Progenitor cell of endocrine pancreas (in vitro differentiated cells): ENCODE data around the gene CUEDC2. TPM values are rescaled to one million over a fixed set of nuclear protein-coding genes. Genes with fewer than 3 reads are reported as not detected.
A peak's percentile ranks its signal among the peaks of the same experiment; 100 is the strongest.

Experiments
- DNase-seq: peaks from one replicate; pipeline ENCODE4 v3.0.0; 2021; ENCODE audit warnings: low spot score; ENCODE audit not compliant: unreplicated experiment
- H3K27ac Mint-ChIP-seq: 2 replicates; pipeline ENCODE4 v1.8.0; 2021; ENCODE audit warnings: mild to moderate bottlenecking, moderate library complexity, mixed read lengths
- H3K27me3 Mint-ChIP-seq: 2 replicates; pipeline ENCODE4 v1.8.0; 2021; ENCODE audit warnings: mixed read lengths
- H3K36me3 Mint-ChIP-seq: 2 replicates; pipeline ENCODE4 v1.8.0; 2022; ENCODE audit warnings: mixed read lengths; ENCODE audit not compliant: insufficient read depth
- H3K4me1 Mint-ChIP-seq: 2 replicates; pipeline ENCODE4 v1.8.0; 2021; ENCODE audit warnings: low read depth, mixed read lengths
- H3K4me3 Mint-ChIP-seq: 2 replicates; pipeline ENCODE4 v1.8.0; 2021; ENCODE audit warnings: low read depth, mild to moderate bottlenecking, moderate library complexity, mixed read lengths
- H3K9me3 Mint-ChIP-seq: 2 replicates; pipeline ENCODE4 v1.8.0; 2021; ENCODE audit warnings: low read depth, mixed read lengths
- CTCF ChIP-seq: fragments of 200-600 bp; sonication (generic); IDR thresholded peaks from one replicate; pipeline ENCODE4 v1.5.0; 2021; ENCODE audit warnings: antibody characterized with exemption, mild to moderate bottlenecking; ENCODE audit not compliant: unreplicated experiment
- microRNA-seq: library from miRNA; unstranded; fragments of <30 nt; microRNA quantifications from one replicate; pipeline ENCODE4 v1.1.0, GENCODE V29; 2020; ENCODE audit warnings: borderline number of aligned reads; ENCODE audit not compliant: unreplicated experiment
- total RNA-seq: library from RNA; stranded (reverse); gene quantifications from 2 replicates; pipeline ENCODE4 v1.2.1, GENCODE V29; 2021

The CUEDC2 gene
- total RNA-seq, 1 donor from 2014 or later = 69.9 TPM

- Mint-ChIP-seq H3K27ac (no peak overlapping the region), H3K4me3 (no peak overlapping the region)
- TF ChIP-seq CTCF = no peak
These were observed 56.5 kb downstream of the CUEDC2 start for GRCh38 chr10:102375867-102376266.

GRCh38 chr10:102375250-102375649 lies 57.1 kb downstream of the CUEDC2 start:
- Mint-ChIP-seq H3K36me3 (peaks cover 34% of the 10 kb centered on the region), H3K27me3 (no peaks in the 10 kb centered on the region), H3K4me1 (no peaks in the 10 kb centered on the region), H3K27ac (no peak overlapping the region), H3K4me3 (no peak overlapping the region), H3K9me3 (peaks cover 4% of the 10 kb centered on the region)
- DNase-seq = no peak
- TF ChIP-seq CTCF = no peak

More at GRCh38 chr10:102375867-102376266, 56.5 kb downstream of the CUEDC2 start:
- Mint-ChIP-seq H3K27me3 (no peaks in the 10 kb centered on the region), H3K36me3 (peaks cover 29% of the 10 kb centered on the region), H3K9me3 (no peaks in the 10 kb centered on the region), H3K4me1 (no peaks in the 10 kb centered on the region)
- DNase-seq = no peak

Small RNAs within 50 kb of the gene (microRNA-seq; reads per million reads assigned to microRNA genes)
- gene MIR146B = 179 reads per million, percentile 62 among the genes with 10 or more reads in this experiment

Other genes starting within 250 kb of the CUEDC2 start
- gene ELOVL3, start 206.3 kb downstream of the CUEDC2 start, total RNA-seq = not detected in 2 replicates
- not detected in 2 replicates for gene PITX3, start 191.1 kb downstream of the CUEDC2 start, total RNA-seq
- gene GBF1, start 187.0 kb downstream of the CUEDC2 start, total RNA-seq = 52.3 and 54.6 TPM in 2 replicates
- gene NFKB2, start 36.9 kb downstream of the CUEDC2 start, total RNA-seq = 21.6 and 23.1 TPM in 2 replicates
- 8.9 and 10.7 TPM in 2 replicates for gene PSD, start 13.8 kb downstream of the CUEDC2 start, total RNA-seq
- 14.0 and 14.9 TPM in 2 replicates for gene FBXL15, start 11.7 kb downstream of the CUEDC2 start, total RNA-seq
- gene C10orf95, start 19.0 kb upstream of the CUEDC2 start, total RNA-seq = 0.73 and 0.77 TPM in 2 replicates
- gene ACTR1A, start 70.1 kb upstream of the CUEDC2 start, total RNA-seq = 87.2 and 104 TPM in 2 replicates
- 23.0 and 25.8 TPM in 2 replicates for gene SUFU, start 71.4 kb upstream of the CUEDC2 start, total RNA-seq
- 66.1 and 69.1 TPM in 2 replicates for gene TRIM8, start 211.9 kb upstream of the CUEDC2 start, total RNA-seq